Measurements from ENCODE around the gene CHFR.

CHFR gene

DNA sequence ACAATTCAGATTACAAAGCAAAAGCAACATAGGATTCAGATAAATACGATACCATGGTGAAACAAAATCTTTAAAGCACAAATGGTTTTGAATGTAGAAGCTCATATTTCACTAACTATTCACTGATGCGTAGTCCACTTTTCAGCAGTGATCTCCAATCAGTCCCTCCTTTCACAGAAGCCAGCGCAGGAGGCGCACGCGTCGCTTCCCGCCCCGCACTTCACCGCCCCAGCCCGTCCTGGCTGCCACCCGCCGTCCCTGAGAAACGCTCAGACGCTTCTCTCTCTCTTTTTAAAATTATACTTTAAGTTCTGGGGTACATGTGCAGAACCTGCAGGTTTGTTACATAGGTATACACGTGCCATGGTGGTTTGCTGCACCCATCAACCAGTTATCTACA is 19.8 kb upstream of the CHFR start:
- Histone ChIP-seq H3K27ac (no peak overlapping the region), H2AFZ (ENCODE audit: low read depth) (no peak overlapping the region), H3K4me2 (no peak overlapping the region), H3K4me3 (IDR thresholded peaks at IDR 0.05; ENCODE audit: insufficient read depth, low read depth, low read length) (no peak overlapping the region), H3K9ac (no peak overlapping the region), H4K20me1 (ENCODE audit: insufficient read depth) (no peaks in the 10 kb centered on the region), H3K4me1 (ENCODE audit: low read depth, poor library complexity, severe bottlenecking) (no peaks in the 10 kb centered on the region), H3K36me3 (ENCODE audit: insufficient read depth) (no peaks in the 10 kb centered on the region), H3K79me2 (ENCODE audit: insufficient read depth, low read depth) (no peaks in the 10 kb centered on the region), H3K27me3 (ENCODE audit: insufficient read depth, low read depth) (no peaks in the 10 kb centered on the region)
- TF ChIP-seq, protein P1, sequence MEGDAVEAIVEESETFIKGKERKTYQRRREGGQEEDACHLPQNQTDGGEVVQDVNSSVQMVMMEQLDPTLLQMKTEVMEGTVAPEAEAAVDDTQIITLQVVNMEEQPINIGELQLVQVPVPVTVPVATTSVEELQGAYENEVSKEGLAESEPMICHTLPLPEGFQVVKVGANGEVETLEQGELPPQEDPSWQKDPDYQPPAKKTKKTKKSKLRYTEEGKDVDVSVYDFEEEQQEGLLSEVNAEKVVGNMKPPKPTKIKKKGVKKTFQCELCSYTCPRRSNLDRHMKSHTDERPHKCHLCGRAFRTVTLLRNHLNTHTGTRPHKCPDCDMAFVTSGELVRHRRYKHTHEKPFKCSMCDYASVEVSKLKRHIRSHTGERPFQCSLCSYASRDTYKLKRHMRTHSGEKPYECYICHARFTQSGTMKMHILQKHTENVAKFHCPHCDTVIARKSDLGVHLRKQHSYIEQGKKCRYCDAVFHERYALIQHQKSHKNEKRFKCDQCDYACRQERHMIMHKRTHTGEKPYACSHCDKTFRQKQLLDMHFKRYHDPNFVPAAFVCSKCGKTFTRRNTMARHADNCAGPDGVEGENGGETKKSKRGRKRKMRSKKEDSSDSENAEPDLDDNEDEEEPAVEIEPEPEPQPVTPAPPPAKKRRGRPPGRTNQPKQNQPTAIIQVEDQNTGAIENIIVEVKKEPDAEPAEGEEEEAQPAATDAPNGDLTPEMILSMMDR (conservative IDR thresholded peaks at IDR 0.05; ENCODE audit: low read depth, low read length): no peak

DNA sequence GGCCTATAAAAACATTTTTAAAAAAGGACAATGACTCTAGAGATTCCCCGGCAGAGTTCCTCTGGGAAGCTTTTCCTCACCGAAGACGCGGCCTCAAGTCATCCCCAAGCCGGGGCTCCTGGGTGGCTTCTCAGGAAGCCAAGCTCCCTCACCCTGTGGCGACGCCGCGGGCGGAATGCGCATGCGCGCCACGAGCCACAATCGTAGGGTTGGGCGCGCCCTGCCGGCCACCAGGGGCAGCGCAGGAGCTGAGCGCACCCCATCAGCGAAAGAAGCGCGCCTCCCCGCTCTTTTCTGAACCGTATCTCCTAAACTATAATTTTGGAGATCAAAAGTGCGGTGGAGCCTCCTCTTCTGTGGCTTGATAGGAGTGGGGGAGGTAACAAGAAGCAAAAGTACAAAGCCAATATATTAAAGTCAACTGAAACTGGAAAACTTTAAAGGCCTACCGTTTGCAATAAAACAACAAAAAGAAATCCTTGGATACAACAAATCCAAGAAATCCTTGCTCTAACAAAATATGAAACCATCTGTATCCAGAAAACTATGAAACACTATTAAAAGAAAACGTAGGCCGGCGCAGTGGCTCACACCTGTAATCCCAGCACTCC is 17.4 kb upstream of the CHFR start:
- Histone ChIP-seq H2AFZ (ENCODE audit: low read depth) (no peak overlapping the region), H3K4me3 (IDR thresholded peaks at IDR 0.05; ENCODE audit: insufficient read depth, low read depth, low read length) (no peak overlapping the region), H3K4me1 (ENCODE audit: low read depth, poor library complexity, severe bottlenecking) (no peaks in the 10 kb centered on the region), H3K27me3 (ENCODE audit: insufficient read depth, low read depth) (no peaks in the 10 kb centered on the region), H3K4me2 (no peak overlapping the region), H3K27ac (no peak overlapping the region), H3K79me2 (ENCODE audit: insufficient read depth, low read depth) (no peaks in the 10 kb centered on the region), H3K9ac (no peak overlapping the region), H3K36me3 (ENCODE audit: insufficient read depth) (no peaks in the 10 kb centered on the region), H4K20me1 (ENCODE audit: insufficient read depth) (no peaks in the 10 kb centered on the region)
- TF ChIP-seq, protein P1 (conservative IDR thresholded peaks at IDR 0.05; ENCODE audit: low read depth, low read length): no peak

DNA sequence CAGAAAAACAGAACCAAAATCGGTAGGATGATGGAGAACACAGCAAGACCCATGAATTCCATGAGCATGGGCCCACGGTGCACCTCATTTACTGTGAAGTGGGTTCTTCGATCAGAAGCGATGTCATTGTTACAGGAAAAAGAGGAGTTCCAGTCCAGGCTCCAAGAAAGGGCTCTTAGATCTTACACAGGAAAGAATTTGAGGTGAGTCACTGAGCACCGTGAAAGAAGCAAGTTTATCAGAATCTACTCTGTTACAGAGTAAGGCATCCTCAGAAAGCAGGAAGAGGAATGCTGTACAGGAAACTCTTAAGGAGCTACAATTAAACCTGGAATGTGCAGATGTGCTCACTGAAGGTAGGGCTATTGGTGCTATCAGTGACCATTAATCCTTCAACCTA is 11.6 kb upstream of the CHFR start:
- Histone ChIP-seq H4K20me1 (ENCODE audit: insufficient read depth) (no peaks in the 10 kb centered on the region), H3K4me3 (IDR thresholded peaks at IDR 0.05; ENCODE audit: insufficient read depth, low read depth, low read length) (no peak overlapping the region), H3K79me2 (ENCODE audit: insufficient read depth, low read depth) (no peaks in the 10 kb centered on the region), H3K27me3 (ENCODE audit: insufficient read depth, low read depth) (no peaks in the 10 kb centered on the region), H3K36me3 (ENCODE audit: insufficient read depth) (no peaks in the 10 kb centered on the region), H3K9ac (no peak overlapping the region), H2AFZ (ENCODE audit: low read depth) (no peak overlapping the region), H3K4me2 (no peak overlapping the region), H3K4me1 (ENCODE audit: low read depth, poor library complexity, severe bottlenecking) (no peaks in the 10 kb centered on the region), H3K27ac (no peak overlapping the region)
- TF ChIP-seq, protein P1 (conservative IDR thresholded peaks at IDR 0.05; ENCODE audit: low read depth, low read length): no peak

DNA sequence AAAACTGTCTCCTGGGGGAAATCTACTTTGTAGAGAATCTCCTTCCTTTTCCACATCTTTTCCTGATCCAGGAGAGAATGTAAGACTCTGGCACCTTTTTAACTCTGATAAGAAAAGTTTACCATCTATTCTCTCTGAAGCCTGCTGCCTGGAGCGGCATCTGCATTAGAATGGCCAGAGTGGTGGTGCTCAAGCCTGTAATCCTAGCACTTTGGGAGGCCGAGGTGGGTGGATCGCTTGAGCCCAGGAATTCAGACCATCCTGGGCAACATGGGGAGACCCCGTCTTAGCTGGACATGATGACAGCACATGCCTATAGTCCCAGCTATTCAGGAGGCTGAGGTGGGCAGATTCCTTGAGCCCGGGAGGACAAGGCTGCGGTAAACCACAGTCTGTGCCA is 1.4 kb upstream of the CHFR start:
- Histone ChIP-seq H3K4me1 (ENCODE audit: low read depth, poor library complexity, severe bottlenecking) (no peaks in the 10 kb centered on the region), H3K27ac (no peak overlapping the region), H3K36me3 (ENCODE audit: insufficient read depth) (no peaks in the 10 kb centered on the region), H3K9ac (no peak overlapping the region), H2AFZ (ENCODE audit: low read depth) (no peak overlapping the region), H3K4me3 (IDR thresholded peaks at IDR 0.05; ENCODE audit: insufficient read depth, low read depth, low read length) (no peak overlapping the region), H3K27me3 (ENCODE audit: insufficient read depth, low read depth) (no peaks in the 10 kb centered on the region), H3K4me2 (no peak overlapping the region), H3K79me2 (ENCODE audit: insufficient read depth, low read depth) (no peaks in the 10 kb centered on the region), H4K20me1 (ENCODE audit: insufficient read depth) (no peaks in the 10 kb centered on the region)
- TF ChIP-seq, protein P1 (conservative IDR thresholded peaks at IDR 0.05; ENCODE audit: low read depth, low read length): no peak
